ENCODE results near the gene ROR1. TPM values are rescaled to one million over a fixed set of nuclear protein-coding genes. Genes with fewer than 3 reads are reported as not detected.

Gene ROR1
- total and polyA plus RNA-seq, 7 donors, result 0.13 to 2.8 (median 1.2) TPM

GRCh38 chr1:63797056-63797726 is 23.4 kb downstream of the ROR1 start:
- H3K27me3 ChIP-seq (ENCODE audit: insufficient read depth in 3 of 3, low read length in 2 of 3), result no peaks in the 10 kb centered on the region
- DNase-seq (no peak), ATAC-seq (no peak)
- H3K36me3 ChIP-seq (ENCODE audit: insufficient read depth in 1 of 2, low read depth in 1 of 2), result no peaks in the 10 kb centered on the region
- H3K4me1 ChIP-seq, result peaks cover 9% of the 10 kb centered on the region
- no peaks in the 10 kb centered on the region for H3K9me3 ChIP-seq
- H3K4me3 ChIP-seq, result no peak overlapping the region
- intact Hi-C loops (cut with DNase I), result no loop called here
- TF ChIP-seq CTCF (IDR thresholded peaks at IDR 0.05), result no peak
- 62 to 77% (median 63%) methylated on average over 7 of the region's 7 CpGs for WGBS, 3 donors
- H3K27ac ChIP-seq, result no peak overlapping the region

GRCh38 chr1:63798284-63798683 is 24.5 kb downstream of the ROR1 start:
- H3K4me1 ChIP-seq, result no peaks in the 10 kb centered on the region

GRCh38 chr1:63799307-63799706 is 25.5 kb downstream of the ROR1 start:
- H3K4me1 ChIP-seq, result no peaks in the 10 kb centered on the region
- ATAC-seq, result no peak
- no peaks in the 10 kb centered on the region for H3K27me3 ChIP-seq (ENCODE audit: insufficient read depth in 3 of 3, low read length in 2 of 3)
- intact Hi-C loops (cut with DNase I), result no loop called here
- H3K9me3 ChIP-seq, result no peaks in the 10 kb centered on the region
- no peak overlapping the region for H3K27ac ChIP-seq
- TF ChIP-seq CTCF (IDR thresholded peaks at IDR 0.05), result no peak
- 89 to 94% (median 90%) methylated on average over 1 of the region's 1 CpG for WGBS, 3 donors
- H3K36me3 ChIP-seq (ENCODE audit: insufficient read depth in 1 of 2, low read depth in 1 of 2), result no peaks in the 10 kb centered on the region
- no peak for DNase-seq
- no peak overlapping the region for H3K4me3 ChIP-seq

More at GRCh38 chr1:63798284-63798683, 24.5 kb downstream of the ROR1 start:
- no peak overlapping the region for H3K27ac ChIP-seq
- no peak for TF ChIP-seq CTCF (IDR thresholded peaks at IDR 0.05)
- intact Hi-C loops (cut with DNase I), result no loop called here
- no peak overlapping the region for H3K4me3 ChIP-seq
- DNase-seq, result no peak
- 50 to 95% (median 83%) methylated on average over 2 of the region's 2 CpGs for WGBS, 3 donors
- no peaks in the 10 kb centered on the region for H3K36me3 ChIP-seq (ENCODE audit: insufficient read depth in 1 of 2, low read depth in 1 of 2)
- no peak for ATAC-seq
- H3K9me3 ChIP-seq, result no peaks in the 10 kb centered on the region
- no peaks in the 10 kb centered on the region for H3K27me3 ChIP-seq (ENCODE audit: insufficient read depth in 3 of 3, low read length in 2 of 3)

- DNase-seq (no peak), ATAC-seq (no peak)
- no peak for TF ChIP-seq CTCF (IDR thresholded peaks at IDR 0.05)
- no peak overlapping the region for H3K27ac ChIP-seq
- no peak overlapping the region for H3K4me3 ChIP-seq
- no peaks in the 10 kb centered on the region for H3K9me3 ChIP-seq
- H3K27me3 ChIP-seq (ENCODE audit: insufficient read depth in 3 of 3, low read length in 2 of 3), result no peaks in the 10 kb centered on the region
- H3K4me1 ChIP-seq, result no peaks in the 10 kb centered on the region
- intact Hi-C loops (cut with DNase I), result no loop called here
- no peaks in the 10 kb centered on the region for H3K36me3 ChIP-seq (ENCODE audit: insufficient read depth in 1 of 2, low read depth in 1 of 2)
- 55 to 71% (median 56%) methylated on average over 3 of the region's 3 CpGs for WGBS, 3 donors
These were observed 26.0 kb downstream of the ROR1 start for GRCh38 chr1:63799820-63800219.

DNA sequence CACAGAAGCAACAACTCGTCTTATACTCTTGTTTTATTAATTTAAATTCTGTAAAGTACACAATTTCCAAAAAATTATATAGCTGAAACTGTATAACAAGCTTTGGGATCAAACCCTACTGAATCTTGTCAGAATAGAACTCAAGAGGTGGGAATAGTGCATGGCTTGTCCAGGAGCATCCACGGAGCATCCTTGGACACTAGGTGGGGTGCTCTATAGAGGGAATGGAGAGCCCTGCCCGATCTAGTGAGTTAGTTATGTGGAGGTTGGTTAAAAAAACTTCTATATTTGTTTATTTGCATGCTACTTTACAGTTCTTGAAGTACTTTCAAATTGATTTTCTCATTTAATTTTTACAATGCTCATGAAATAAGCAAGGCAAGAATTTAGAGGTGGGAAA is 28.3 kb downstream of the ROR1 start:
- no peak overlapping the region for H3K4me3 ChIP-seq
- H3K27me3 ChIP-seq (ENCODE audit: insufficient read depth in 3 of 3, low read length in 2 of 3), result no peaks in the 10 kb centered on the region
- H3K27ac ChIP-seq, result no peak overlapping the region
- peaks cover 2% of the 10 kb centered on the region for H3K4me1 ChIP-seq
- intact Hi-C loops (cut with DNase I), result no loop called here
- no peak for TF ChIP-seq CTCF (IDR thresholded peaks at IDR 0.05)
- 73 to 86% (median 83%) methylated on average over 3 of the region's 3 CpGs for WGBS, 3 donors
- DNase-seq, result no peak
- no peaks in the 10 kb centered on the region for H3K36me3 ChIP-seq (ENCODE audit: insufficient read depth in 1 of 2, low read depth in 1 of 2)
- no peak for ATAC-seq
- H3K9me3 ChIP-seq, result no peaks in the 10 kb centered on the region
